ENCODE results near the gene VAMP4.
"Not testable (repeated sequence)": the region's sequence is repeated elsewhere in the genome, so short reads cannot be mapped to it uniquely, and the experiment has no call there.

VAMP4 gene

DNA sequence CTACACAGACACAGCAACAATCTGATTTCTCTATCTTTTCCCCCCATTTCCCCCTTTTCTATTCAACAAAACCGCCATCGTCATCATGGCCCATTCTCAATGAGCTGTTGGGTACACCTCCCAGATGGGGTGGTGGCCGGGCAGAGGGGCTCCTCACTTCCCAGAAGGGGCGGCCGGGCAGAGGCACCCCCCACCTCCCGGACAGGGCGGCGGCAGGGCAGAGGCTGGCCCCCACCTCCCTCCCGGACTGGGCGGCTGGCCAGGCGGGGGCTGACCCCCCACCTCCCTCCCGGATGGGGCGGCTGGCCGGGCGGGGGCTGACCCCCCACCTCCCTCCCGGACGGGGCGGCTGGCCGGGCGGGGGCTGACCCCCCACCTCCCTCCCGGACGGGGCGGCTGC is 48.3 kb downstream of the VAMP4 start:
- H3K36me3 ChIP-seq (ENCODE audit: control insufficient read depth, insufficient read depth, low read length); H3K9ac ChIP-seq (ENCODE audit: low read length); H4K5ac ChIP-seq (ENCODE audit: low read length); H2BK5ac ChIP-seq (ENCODE audit: low read length); DNase-seq; H3K4me2 ChIP-seq (ENCODE audit: low read length); H3K27ac ChIP-seq (ENCODE audit: low read depth, low read length); H4K8ac ChIP-seq (ENCODE audit: low read depth, low read length); H3K4me3 ChIP-seq (ENCODE audit: low read length); H3K23ac ChIP-seq (ENCODE audit: low read length); H2BK120ac ChIP-seq (ENCODE audit: low read depth, low read length); H3K56ac ChIP-seq (ENCODE audit: low read length); H3K4ac ChIP-seq (ENCODE audit: low read depth, low read length); H3K18ac ChIP-seq (ENCODE audit: low read length); H3K27me3 ChIP-seq (ENCODE audit: insufficient read depth, low read length, poor library complexity); H3K4me1 ChIP-seq (ENCODE audit: control insufficient read depth, low read depth, low read length); H2AK5ac ChIP-seq (ENCODE audit: low read length); H3K79me2 ChIP-seq (ENCODE audit: control insufficient read depth, insufficient read depth, low read length); H3K79me1 ChIP-seq (ENCODE audit: low read length); H2BK15ac ChIP-seq (replicated peaks; ENCODE audit: low read depth): not testable (repeated sequence)
- WGBS (ENCODE audit: extremely low coverage, insufficient coverage, low lambda C conversion rate) = no CpG with 5 or more reads among the region's 23 CpGs

- Histone ChIP-seq H3K18ac (ENCODE audit: low read length) (no peak overlapping the region), H3K79me2 (ENCODE audit: control insufficient read depth, insufficient read depth, low read length) (no peaks in the 10 kb centered on the region), H3K23ac (ENCODE audit: low read length) (no peak overlapping the region), H2AK5ac (ENCODE audit: low read length) (no peak overlapping the region), H3K4me3 (ENCODE audit: low read length) (no peak overlapping the region), H4K8ac (ENCODE audit: low read depth, low read length) (no peak overlapping the region), H3K27ac (ENCODE audit: low read depth, low read length) (no peak overlapping the region), H2BK15ac (replicated peaks; ENCODE audit: low read depth) (no peak overlapping the region), H3K4me2 (ENCODE audit: low read length) (no peak overlapping the region), H2BK5ac (ENCODE audit: low read length) (no peak overlapping the region), H3K9ac (ENCODE audit: low read length) (no peak overlapping the region), H3K4me1 (ENCODE audit: control insufficient read depth, low read depth, low read length) (no peaks in the 10 kb centered on the region), H3K56ac (ENCODE audit: low read length) (no peak overlapping the region), H3K27me3 (ENCODE audit: insufficient read depth, low read length, poor library complexity) (no peaks in the 10 kb centered on the region), H3K4ac (ENCODE audit: low read depth, low read length) (no peak overlapping the region), H3K36me3 (ENCODE audit: control insufficient read depth, insufficient read depth, low read length) (no peaks in the 10 kb centered on the region), H4K5ac (ENCODE audit: low read length) (no peak overlapping the region), H2BK120ac (ENCODE audit: low read depth, low read length) (no peak overlapping the region), H3K79me1 (ENCODE audit: low read length) (no peaks in the 10 kb centered on the region)
- DNase-seq = no peak
- WGBS (ENCODE audit: extremely low coverage, insufficient coverage, low lambda C conversion rate) = no CpG with 5 or more reads among the region's 8 CpGs
Measured at GRCh38 chr1:171683870-171684269, 58.0 kb downstream of the VAMP4 start.

GRCh38 chr1:171680339-171680738 is 61.5 kb downstream of the VAMP4 start:
- Histone ChIP-seq H3K4me1 (ENCODE audit: control insufficient read depth, low read depth, low read length) (no peaks in the 10 kb centered on the region), H3K79me2 (ENCODE audit: control insufficient read depth, insufficient read depth, low read length) (no peaks in the 10 kb centered on the region), H3K23ac (ENCODE audit: low read length) (no peak overlapping the region), H2BK120ac (ENCODE audit: low read depth, low read length) (no peak overlapping the region), H2BK15ac (replicated peaks; ENCODE audit: low read depth) (no peak overlapping the region), H4K8ac (ENCODE audit: low read depth, low read length) (no peak overlapping the region), H3K27ac (ENCODE audit: low read depth, low read length) (no peak overlapping the region), H3K4ac (ENCODE audit: low read depth, low read length) (no peak overlapping the region), H3K4me2 (ENCODE audit: low read length) (no peak overlapping the region), H2BK5ac (ENCODE audit: low read length) (no peak overlapping the region), H3K18ac (ENCODE audit: low read length) (no peak overlapping the region), H3K4me3 (ENCODE audit: low read length) (no peak overlapping the region), H3K27me3 (ENCODE audit: insufficient read depth, low read length, poor library complexity) (no peaks in the 10 kb centered on the region), H3K36me3 (ENCODE audit: control insufficient read depth, insufficient read depth, low read length) (no peaks in the 10 kb centered on the region), H3K9ac (ENCODE audit: low read length) (no peak overlapping the region), H4K5ac (ENCODE audit: low read length) (no peak overlapping the region), H3K56ac (ENCODE audit: low read length) (no peak overlapping the region), H2AK5ac (ENCODE audit: low read length) (no peak overlapping the region), H3K79me1 (ENCODE audit: low read length) (no peaks in the 10 kb centered on the region)
- no peak for DNase-seq
- no CpG with 5 or more reads among the region's 3 CpGs for WGBS (ENCODE audit: extremely low coverage, insufficient coverage, low lambda C conversion rate)

- Histone ChIP-seq H2AK5ac (ENCODE audit: low read length) (no peak overlapping the region), H2BK120ac (ENCODE audit: low read depth, low read length) (no peak overlapping the region), H3K4me3 (ENCODE audit: low read length) (no peak overlapping the region), H3K23ac (ENCODE audit: low read length) (no peak overlapping the region), H3K4me1 (ENCODE audit: control insufficient read depth, low read depth, low read length) (no peaks in the 10 kb centered on the region), H3K36me3 (ENCODE audit: control insufficient read depth, insufficient read depth, low read length) (no peaks in the 10 kb centered on the region), H3K4me2 (ENCODE audit: low read length) (no peak overlapping the region), H3K27me3 (ENCODE audit: insufficient read depth, low read length, poor library complexity) (no peaks in the 10 kb centered on the region), H4K8ac (ENCODE audit: low read depth, low read length) (no peak overlapping the region), H3K9ac (ENCODE audit: low read length) (no peak overlapping the region), H3K4ac (ENCODE audit: low read depth, low read length) (no peak overlapping the region), H2BK15ac (replicated peaks; ENCODE audit: low read depth) (no peak overlapping the region), H3K27ac (ENCODE audit: low read depth, low read length) (no peak overlapping the region), H4K5ac (ENCODE audit: low read length) (no peak overlapping the region), H2BK5ac (ENCODE audit: low read length) (no peak overlapping the region), H3K18ac (ENCODE audit: low read length) (no peak overlapping the region), H3K79me1 (ENCODE audit: low read length) (no peaks in the 10 kb centered on the region), H3K56ac (ENCODE audit: low read length) (no peak overlapping the region), H3K79me2 (ENCODE audit: control insufficient read depth, insufficient read depth, low read length) (no peaks in the 10 kb centered on the region)
- DNase-seq = no peak
- no CpG with 5 or more reads among the region's 2 CpGs for WGBS (ENCODE audit: extremely low coverage, insufficient coverage, low lambda C conversion rate)
Measured at GRCh38 chr1:171676823-171677222, 65.0 kb downstream of the VAMP4 start.

GRCh38 chr1:171674431-171675405 is 67.1 kb downstream of the VAMP4 start:
- DNase-seq = no peak
- H4K8ac ChIP-seq (ENCODE audit: low read depth, low read length) = no peak overlapping the region
- H2AK5ac ChIP-seq (ENCODE audit: low read length) = no peak overlapping the region
- H3K4ac ChIP-seq (ENCODE audit: low read depth, low read length) = no peak overlapping the region
- no peaks in the 10 kb centered on the region for H3K27me3 ChIP-seq (ENCODE audit: insufficient read depth, low read length, poor library complexity)
- H3K36me3 ChIP-seq (ENCODE audit: control insufficient read depth, insufficient read depth, low read length) = no peaks in the 10 kb centered on the region
- H2BK120ac ChIP-seq (ENCODE audit: low read depth, low read length) = no peak overlapping the region
- no peak overlapping the region for H2BK15ac ChIP-seq (replicated peaks; ENCODE audit: low read depth)
- no peak overlapping the region for H3K9ac ChIP-seq (ENCODE audit: low read length)
- no peak overlapping the region for H3K18ac ChIP-seq (ENCODE audit: low read length)
- no peak overlapping the region for H3K4me2 ChIP-seq (ENCODE audit: low read length)
- no peaks in the 10 kb centered on the region for H3K79me1 ChIP-seq (ENCODE audit: low read length)
- H4K5ac ChIP-seq (ENCODE audit: low read length) = no peak overlapping the region
- no peak overlapping the region for H3K56ac ChIP-seq (ENCODE audit: low read length)
- H3K27ac ChIP-seq (ENCODE audit: low read depth, low read length) = no peak overlapping the region
- WGBS (ENCODE audit: extremely low coverage, insufficient coverage, low lambda C conversion rate) = no CpG with 5 or more reads among the region's 3 CpGs
- no peak overlapping the region for H2BK5ac ChIP-seq (ENCODE audit: low read length)
- no peaks in the 10 kb centered on the region for H3K4me1 ChIP-seq (ENCODE audit: control insufficient read depth, low read depth, low read length)
- no peaks in the 10 kb centered on the region for H3K79me2 ChIP-seq (ENCODE audit: control insufficient read depth, insufficient read depth, low read length)
- H3K23ac ChIP-seq (ENCODE audit: low read length) = no peak overlapping the region
- no peak overlapping the region for H3K4me3 ChIP-seq (ENCODE audit: low read length)

All from mesendoderm (in vitro differentiated cells).